G401.6 (cell line): ENCODE results near the gene TFF2.

ENCODE experiments used
- FAIRE-seq: peaks from 2 replicates; lab custom pipeline; 2012; peaks lifted over from hg19 to GRCh38; lab: Jason Lieb, UNC

Gene TFF2

GRCh38 chr21:42350927-42351426, at the start of gene TFF2:
Gene TFF2, minus strand, starts transcription at chr21:42350994. Its CDS starts 37 bp downstream, at chr21:42350957.
- no peak for FAIRE-seq

GRCh38 chr21:42400525-42400924, 49.7 kb upstream of the TFF2 start:
- FAIRE-seq: no peak

GRCh38 chr21:42398436-42399028, 47.7 kb upstream of the TFF2 start:
- no peak for FAIRE-seq

- no peak for FAIRE-seq
Measured at GRCh38 chr21:42397746-42398394, 47.1 kb upstream of the TFF2 start.

- FAIRE-seq: no peak
Measured at GRCh38 chr21:42396799-42397745, 46.3 kb upstream of the TFF2 start.

- FAIRE-seq: no peak
Measured at GRCh38 chr21:42395905-42396651, 45.3 kb upstream of the TFF2 start, which contains the start of gene TMPRSS3. Gene TMPRSS3, minus strand, starts transcription at chr21:42396052. Its CDS starts 635 bp downstream, at chr21:42395417.

- no peak for FAIRE-seq
Measured at GRCh38 chr21:42395302-42395701, 44.5 kb upstream of the TFF2 start.

GRCh38 chr21:42393443-42393950, 42.7 kb upstream of the TFF2 start:
- FAIRE-seq: no peak

- FAIRE-seq: no peak
Measured at GRCh38 chr21:42392731-42393442, 42.1 kb upstream of the TFF2 start.

- FAIRE-seq: no peak
Measured at GRCh38 chr21:42391297-42391696, 40.5 kb upstream of the TFF2 start.

- no peak for FAIRE-seq
Measured at GRCh38 chr21:42390696-42391095, 39.9 kb upstream of the TFF2 start.

GRCh38 chr21:42390193-42390592, 39.4 kb upstream of the TFF2 start:
- no peak for FAIRE-seq

GRCh38 chr21:42389449-42389835, 38.6 kb upstream of the TFF2 start:
- FAIRE-seq: no peak

- FAIRE-seq: no peak
Measured at GRCh38 chr21:42388740-42389448, 38.1 kb upstream of the TFF2 start.

GRCh38 chr21:42387843-42388340, 37.1 kb upstream of the TFF2 start:
- no peak for FAIRE-seq

GRCh38 chr21:42387164-42387563, 36.4 kb upstream of the TFF2 start:
- no peak for FAIRE-seq

GRCh38 chr21:42386034-42386591, 35.3 kb upstream of the TFF2 start:
- no peak for FAIRE-seq

- no peak for FAIRE-seq
Measured at GRCh38 chr21:42385619-42386018, 34.8 kb upstream of the TFF2 start.

GRCh38 chr21:42384989-42385388, 34.2 kb upstream of the TFF2 start:
- FAIRE-seq: no peak
